ENCODE results near the gene STUB1. TPM values are rescaled to one million over a fixed set of nuclear protein-coding genes. Genes with fewer than 3 reads are reported as not detected.

Gene STUB1
- polyA plus RNA-seq (2013, experiment 1 of 4) = 93.5 TPM
- polyA plus RNA-seq (2013, experiment 2 of 4) = 106 TPM
- polyA plus RNA-seq (2013, experiment 3 of 4) = 72.4 TPM
- 69.4 TPM for polyA plus RNA-seq (2013, experiment 4 of 4)

DNA sequence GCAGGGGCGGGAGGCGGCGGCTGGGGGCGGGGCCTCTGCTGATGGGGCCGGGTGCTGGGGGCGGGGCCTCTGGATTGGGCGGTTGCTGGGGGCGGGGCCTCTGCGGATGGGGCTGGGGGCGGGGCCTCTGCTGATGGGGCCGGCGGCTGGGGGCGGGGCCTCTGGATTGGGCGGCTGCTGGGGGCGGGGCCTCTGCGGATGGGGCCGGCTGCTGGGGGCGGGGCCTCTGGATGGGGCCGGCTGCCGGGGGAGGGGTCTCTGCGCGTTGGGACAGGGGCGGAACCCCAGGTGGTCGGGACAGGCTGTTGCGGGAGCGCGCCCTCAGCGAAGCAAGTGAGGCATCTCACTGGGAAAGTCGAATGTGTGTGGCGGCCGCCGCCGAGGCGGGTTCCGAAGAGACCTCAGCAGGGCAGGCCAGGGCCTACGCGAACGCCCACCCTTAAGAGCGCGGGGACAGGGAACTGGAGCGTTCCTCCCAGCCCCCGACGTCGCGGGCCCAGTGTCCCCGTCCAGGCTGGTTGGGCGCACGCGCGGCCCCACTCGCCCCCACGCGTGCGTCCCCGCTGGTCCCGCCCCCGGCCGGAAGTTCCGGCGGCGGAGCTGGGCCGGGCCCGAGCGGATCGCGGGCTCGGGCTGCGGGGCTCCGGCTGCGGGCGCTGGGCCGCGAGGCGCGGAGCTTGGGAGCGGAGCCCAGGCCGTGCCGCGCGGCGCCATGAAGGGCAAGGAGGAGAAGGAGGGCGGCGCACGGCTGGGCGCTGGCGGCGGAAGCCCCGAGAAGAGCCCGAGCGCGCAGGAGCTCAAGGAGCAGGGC is at the start of gene STUB1:
Gene STUB1 (plus strand): TSS at position 597 of the 811 bp plus-strand sequence. CDS start 116 bp downstream, at position 713.
- Histone ChIP-seq H3K9me3 (ENCODE audit: control insufficient read depth, low read length) (no peaks in the 10 kb centered on the region), H3K36me3 (ENCODE audit: control insufficient read depth, insufficient read depth, low read length) (peaks cover 15% of the 10 kb centered on the region), H3K4me1 (ENCODE audit: control insufficient read depth, insufficient read depth, low read length) (peaks cover 14% of the 10 kb centered on the region), H3K27me3 (ENCODE audit: control insufficient read depth, insufficient read depth, low read length, poor library complexity, severe bottlenecking) (peaks cover 12% of the 10 kb centered on the region), H3K4me3 (ENCODE audit: insufficient read depth, low read depth, low read length) (peak within 1 kb of the TSS; percentile 77), H3K27ac (ENCODE audit: insufficient read depth, low read depth, low read length, poor library complexity, severe bottlenecking) (peak within 1 kb of the TSS; percentile 60)
- WGBS, 2 experiments = 0% methylated on average over 87 to 91 of the region's 91 CpGs

DNA sequence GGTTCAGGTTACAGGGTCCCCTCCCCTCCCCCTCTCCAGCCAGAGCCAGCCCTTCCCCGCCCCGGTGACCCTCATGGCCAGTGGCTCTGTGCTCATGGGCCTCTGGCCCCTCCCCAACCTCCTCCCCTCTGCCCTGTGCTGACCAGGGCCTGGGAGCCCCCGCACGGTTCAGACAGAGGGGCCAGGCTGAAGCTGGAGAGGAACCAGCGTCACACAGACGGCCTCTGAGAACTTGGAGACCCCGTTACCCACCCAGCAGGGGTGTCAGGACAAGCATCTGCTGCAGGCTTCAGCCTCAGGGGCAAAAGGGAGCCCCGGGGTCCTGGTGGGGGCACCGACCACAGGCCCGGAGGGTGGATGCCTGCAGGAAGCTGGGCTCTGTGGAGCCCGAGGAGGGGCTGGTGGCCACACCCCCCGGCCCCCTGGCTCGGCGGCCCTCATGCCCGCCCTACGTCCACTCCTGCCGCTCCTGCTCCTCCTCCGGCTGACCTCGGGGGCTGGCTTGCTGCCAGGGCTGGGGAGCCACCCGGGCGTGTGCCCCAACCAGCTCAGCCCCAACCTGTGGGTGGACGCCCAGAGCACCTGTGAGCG is 49.3 kb upstream of the STUB1 start, which contains the start of gene WFIKKN1:
Gene WFIKKN1 (plus strand): TSS at position 171 of the 591 bp plus-strand sequence. CDS start 269 bp downstream, at position 440.
- Histone ChIP-seq H3K9me3 (ENCODE audit: control insufficient read depth, low read length) (no peaks in the 10 kb centered on the region), H3K36me3 (ENCODE audit: control insufficient read depth, insufficient read depth, low read length) (peaks cover 8% of the 10 kb centered on the region), H3K4me3 (ENCODE audit: insufficient read depth, low read depth, low read length) (peak within 1 kb of the TSS; percentile 58), H3K27me3 (ENCODE audit: control insufficient read depth, insufficient read depth, low read length, poor library complexity, severe bottlenecking) (no peaks in the 10 kb centered on the region), H3K4me1 (ENCODE audit: control insufficient read depth, insufficient read depth, low read length) (peaks cover 44% of the 10 kb centered on the region), H3K27ac (ENCODE audit: insufficient read depth, low read depth, low read length, poor library complexity, severe bottlenecking) (peak within 1 kb of the TSS; percentile 97)
- WGBS, 2 experiments = 6 to 7% methylated on average over 23 of the region's 23 CpGs

DNA sequence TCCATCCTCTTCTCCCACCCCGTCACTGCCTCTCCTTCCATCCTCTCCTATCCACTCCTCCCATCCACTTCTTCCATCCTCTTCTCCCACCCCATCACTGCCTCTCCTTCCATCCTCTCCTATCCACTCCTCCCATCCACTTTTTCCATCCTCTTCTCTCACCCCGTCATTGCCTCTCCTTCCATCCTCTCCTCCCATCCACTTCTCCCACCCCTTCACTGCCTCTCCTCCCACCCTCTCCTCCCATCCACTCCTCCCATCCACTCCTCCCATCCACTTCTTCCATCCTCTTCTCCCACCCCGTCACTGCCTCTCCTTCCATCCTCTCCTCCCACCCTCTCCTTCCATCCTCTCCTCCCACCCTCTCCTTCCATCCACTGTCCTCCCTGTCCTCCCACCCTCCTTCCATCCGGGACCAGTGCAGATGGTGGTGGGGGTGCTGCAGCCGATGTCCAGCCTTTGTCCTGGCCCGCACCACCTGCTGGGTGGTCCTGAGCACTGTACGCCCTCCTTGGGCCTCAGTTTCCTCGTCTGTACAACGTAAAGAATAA is 48.3 kb upstream of the STUB1 start:
- Histone ChIP-seq H3K27me3 (ENCODE audit: control insufficient read depth, insufficient read depth, low read length, poor library complexity, severe bottlenecking) (no peaks in the 10 kb centered on the region), H3K36me3 (ENCODE audit: control insufficient read depth, insufficient read depth, low read length) (peaks cover 5% of the 10 kb centered on the region), H3K4me1 (ENCODE audit: control insufficient read depth, insufficient read depth, low read length) (peaks cover 44% of the 10 kb centered on the region), H3K27ac (ENCODE audit: insufficient read depth, low read depth, low read length, poor library complexity, severe bottlenecking) (no peak overlapping the region), H3K4me3 (ENCODE audit: insufficient read depth, low read depth, low read length) (peak overlapping the region; percentile 13), H3K9me3 (ENCODE audit: control insufficient read depth, low read length) (no peaks in the 10 kb centered on the region)
- 73 to 78% methylated on average over 9 of the region's 9 CpGs for WGBS, 2 experiments

DNA sequence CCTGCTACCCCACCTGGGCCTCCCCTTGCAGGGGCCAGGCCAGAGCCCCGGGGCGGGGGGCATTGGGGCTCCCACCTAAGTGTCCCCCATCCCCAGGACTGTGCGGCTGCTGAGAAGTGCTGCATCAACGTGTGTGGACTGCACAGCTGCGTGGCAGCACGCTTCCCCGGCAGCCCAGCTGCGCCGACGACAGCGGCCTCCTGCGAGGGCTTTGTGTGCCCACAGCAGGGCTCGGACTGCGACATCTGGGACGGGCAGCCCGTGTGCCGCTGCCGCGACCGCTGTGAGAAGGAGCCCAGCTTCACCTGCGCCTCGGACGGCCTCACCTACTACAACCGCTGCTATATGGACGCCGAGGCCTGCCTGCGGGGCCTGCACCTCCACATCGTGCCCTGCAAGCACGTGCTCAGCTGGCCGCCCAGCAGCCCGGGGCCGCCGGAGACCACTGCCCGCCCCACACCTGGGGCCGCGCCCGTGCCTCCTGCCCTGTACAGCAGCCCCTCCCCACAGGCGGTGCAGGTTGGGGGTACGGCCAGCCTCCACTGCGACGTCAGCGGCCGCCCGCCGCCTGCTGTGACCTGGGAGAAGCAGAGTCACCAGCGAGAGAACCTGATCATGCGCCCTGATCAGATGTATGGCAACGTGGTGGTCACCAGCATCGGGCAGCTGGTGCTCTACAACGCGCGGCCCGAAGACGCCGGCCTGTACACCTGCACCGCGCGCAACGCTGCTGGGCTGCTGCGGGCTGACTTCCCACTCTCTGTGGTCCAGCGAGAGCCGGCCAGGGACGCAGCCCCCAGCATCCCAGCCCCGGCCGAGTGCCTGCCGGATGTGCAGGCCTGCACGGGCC is 47.5 kb upstream of the STUB1 start:
- WGBS, 2 experiments = 94% methylated on average over 67 of the region's 67 CpGs

DNA sequence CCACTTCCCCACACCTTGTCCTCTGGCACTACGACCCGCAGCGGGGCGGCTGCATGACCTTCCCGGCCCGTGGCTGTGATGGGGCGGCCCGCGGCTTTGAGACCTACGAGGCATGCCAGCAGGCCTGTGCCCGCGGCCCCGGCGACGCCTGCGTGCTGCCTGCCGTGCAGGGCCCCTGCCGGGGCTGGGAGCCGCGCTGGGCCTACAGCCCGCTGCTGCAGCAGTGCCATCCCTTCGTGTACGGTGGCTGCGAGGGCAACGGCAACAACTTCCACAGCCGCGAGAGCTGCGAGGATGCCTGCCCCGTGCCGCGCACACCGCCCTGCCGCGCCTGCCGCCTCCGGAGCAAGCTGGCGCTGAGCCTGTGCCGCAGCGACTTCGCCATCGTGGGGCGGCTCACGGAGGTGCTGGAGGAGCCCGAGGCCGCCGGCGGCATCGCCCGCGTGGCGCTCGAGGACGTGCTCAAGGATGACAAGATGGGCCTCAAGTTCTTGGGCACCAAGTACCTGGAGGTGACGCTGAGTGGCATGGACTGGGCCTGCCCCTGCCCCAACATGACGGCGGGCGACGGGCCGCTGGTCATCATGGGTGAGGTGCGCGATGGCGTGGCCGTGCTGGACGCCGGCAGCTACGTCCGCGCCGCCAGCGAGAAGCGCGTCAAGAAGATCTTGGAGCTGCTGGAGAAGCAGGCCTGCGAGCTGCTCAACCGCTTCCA is 46.7 kb upstream of the STUB1 start:
- H3K27ac ChIP-seq (ENCODE audit: insufficient read depth, low read depth, low read length, poor library complexity, severe bottlenecking) = no peak overlapping the region
- H3K4me1 ChIP-seq (ENCODE audit: control insufficient read depth, insufficient read depth, low read length) = peaks cover 46% of the 10 kb centered on the region
- no peak overlapping the region for H3K4me3 ChIP-seq (ENCODE audit: insufficient read depth, low read depth, low read length)
- no peaks in the 10 kb centered on the region for H3K9me3 ChIP-seq (ENCODE audit: control insufficient read depth, low read length)
- no peaks in the 10 kb centered on the region for H3K36me3 ChIP-seq (ENCODE audit: control insufficient read depth, insufficient read depth, low read length)
- 96% methylated on average over 74 of the region's 74 CpGs for WGBS, 2 experiments
- no peaks in the 10 kb centered on the region for H3K27me3 ChIP-seq (ENCODE audit: control insufficient read depth, insufficient read depth, low read length, poor library complexity, severe bottlenecking)

More for the DNA sequence above, 47.5 kb upstream of the STUB1 start:
- peaks cover 49% of the 10 kb centered on the region for H3K4me1 ChIP-seq (ENCODE audit: control insufficient read depth, insufficient read depth, low read length)
- no peaks in the 10 kb centered on the region for H3K27me3 ChIP-seq (ENCODE audit: control insufficient read depth, insufficient read depth, low read length, poor library complexity, severe bottlenecking)
- H3K36me3 ChIP-seq (ENCODE audit: control insufficient read depth, insufficient read depth, low read length) = no peaks in the 10 kb centered on the region
- H3K9me3 ChIP-seq (ENCODE audit: control insufficient read depth, low read length) = no peaks in the 10 kb centered on the region
- H3K4me3 ChIP-seq (ENCODE audit: insufficient read depth, low read depth, low read length) = peak overlapping the region; percentile 13
- H3K27ac ChIP-seq (ENCODE audit: insufficient read depth, low read depth, low read length, poor library complexity, severe bottlenecking) = no peak overlapping the region

DNA sequence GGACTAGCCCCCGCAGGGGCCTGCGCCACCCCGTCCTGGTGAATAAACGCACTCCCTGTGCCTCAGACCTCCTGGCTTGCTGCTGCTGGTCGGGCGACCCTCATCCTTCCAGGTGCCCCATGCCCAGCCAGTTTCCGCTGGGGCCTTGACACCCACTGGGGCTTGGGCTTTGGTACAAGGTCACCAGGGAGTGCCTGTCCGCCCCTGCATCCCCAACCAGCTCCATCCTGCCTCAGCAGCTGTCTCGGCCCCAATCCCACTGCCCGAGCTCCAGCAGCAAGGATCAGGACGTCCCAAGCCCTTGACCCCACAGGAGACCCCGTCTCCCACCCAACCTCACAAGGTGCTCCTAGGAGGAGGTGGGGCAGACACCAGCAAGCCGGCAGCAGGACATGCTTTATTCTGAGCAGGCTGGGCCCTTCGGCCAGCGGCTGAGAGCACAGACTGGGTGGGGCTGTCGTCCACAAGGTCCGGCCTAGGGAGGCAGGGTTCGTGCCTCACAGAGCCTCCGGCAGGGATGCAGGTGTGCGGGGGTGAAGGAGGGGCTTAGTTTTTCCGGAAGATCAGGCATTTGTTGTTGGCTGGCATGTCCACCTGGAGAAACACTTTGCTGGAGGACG is 46.0 kb upstream of the STUB1 start:
- Histone ChIP-seq H3K4me1 (ENCODE audit: control insufficient read depth, insufficient read depth, low read length) (peaks cover 43% of the 10 kb centered on the region), H3K27ac (ENCODE audit: insufficient read depth, low read depth, low read length, poor library complexity, severe bottlenecking) (no peak overlapping the region), H3K36me3 (ENCODE audit: control insufficient read depth, insufficient read depth, low read length) (no peaks in the 10 kb centered on the region), H3K4me3 (ENCODE audit: insufficient read depth, low read depth, low read length) (no peak overlapping the region), H3K9me3 (ENCODE audit: control insufficient read depth, low read length) (no peaks in the 10 kb centered on the region), H3K27me3 (ENCODE audit: control insufficient read depth, insufficient read depth, low read length, poor library complexity, severe bottlenecking) (no peaks in the 10 kb centered on the region)
- 94 to 95% methylated on average over 22 of the region's 22 CpGs for WGBS, 2 experiments

DNA sequence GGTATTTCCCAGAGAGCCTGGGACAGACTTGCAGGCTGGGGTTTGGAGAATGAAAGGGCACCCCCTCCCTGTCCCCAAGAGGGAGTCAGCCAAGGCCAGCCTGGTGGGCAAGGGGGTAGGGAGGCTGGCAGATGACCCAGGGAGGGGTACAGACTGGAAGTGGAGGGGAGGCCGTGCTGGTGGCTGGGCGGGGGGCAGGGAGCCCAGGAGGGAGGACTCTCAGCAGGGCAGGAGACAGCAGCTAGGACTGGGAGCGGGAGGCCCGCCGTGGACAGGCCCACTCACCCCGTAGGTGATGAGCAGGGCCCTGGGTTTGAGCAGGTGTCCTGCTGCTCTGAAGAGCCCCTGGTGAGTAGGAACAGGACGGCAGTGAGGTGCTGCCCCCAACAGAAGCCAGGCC is 45.2 kb upstream of the STUB1 start:
- H3K4me3 ChIP-seq (ENCODE audit: insufficient read depth, low read depth, low read length) = peak overlapping the region; percentile 77
- no peaks in the 10 kb centered on the region for H3K36me3 ChIP-seq (ENCODE audit: control insufficient read depth, insufficient read depth, low read length)
- no peaks in the 10 kb centered on the region for H3K9me3 ChIP-seq (ENCODE audit: control insufficient read depth, low read length)
- WGBS, 2 experiments = 88 to 90% methylated on average over 7 of the region's 7 CpGs
- peaks cover 35% of the 10 kb centered on the region for H3K4me1 ChIP-seq (ENCODE audit: control insufficient read depth, insufficient read depth, low read length)
- no peak overlapping the region for H3K27ac ChIP-seq (ENCODE audit: insufficient read depth, low read depth, low read length, poor library complexity, severe bottlenecking)
- no peaks in the 10 kb centered on the region for H3K27me3 ChIP-seq (ENCODE audit: control insufficient read depth, insufficient read depth, low read length, poor library complexity, severe bottlenecking)

DNA sequence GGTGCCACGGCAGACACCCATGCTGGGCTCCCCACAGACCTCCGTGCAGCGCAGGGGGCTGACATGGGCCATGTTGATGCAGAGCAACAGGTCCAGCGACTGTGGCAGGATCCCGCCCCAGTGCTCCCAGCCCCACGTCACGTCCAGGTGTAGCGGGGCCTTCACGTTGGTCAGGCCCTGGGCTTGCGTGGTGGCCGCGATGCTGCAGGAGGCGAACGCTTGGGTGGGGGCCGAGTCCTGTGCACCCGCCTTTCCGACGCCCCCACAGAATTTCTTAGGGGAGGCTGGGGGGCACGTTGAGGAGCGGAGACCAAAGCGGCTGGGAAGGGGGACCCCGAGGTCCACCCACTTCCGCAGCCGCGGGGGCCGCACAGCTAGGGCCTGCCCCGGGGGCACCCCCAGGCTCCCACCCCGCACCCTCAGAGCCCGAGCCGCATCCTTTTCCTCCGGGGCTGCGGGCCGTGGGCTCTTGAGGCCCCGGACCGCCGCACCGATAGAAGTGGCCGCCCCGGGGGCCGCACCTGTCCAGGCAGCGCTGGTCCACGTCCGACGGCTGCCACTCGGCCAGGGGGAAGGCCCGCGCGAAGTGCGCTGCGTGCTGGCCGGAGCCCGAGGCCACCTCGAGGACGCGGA is 44.5 kb upstream of the STUB1 start:
- Histone ChIP-seq H3K9me3 (ENCODE audit: control insufficient read depth, low read length) (no peaks in the 10 kb centered on the region), H3K36me3 (ENCODE audit: control insufficient read depth, insufficient read depth, low read length) (no peaks in the 10 kb centered on the region), H3K4me3 (ENCODE audit: insufficient read depth, low read depth, low read length) (peak overlapping the region; percentile 77), H3K27ac (ENCODE audit: insufficient read depth, low read depth, low read length, poor library complexity, severe bottlenecking) (no peak overlapping the region), H3K4me1 (ENCODE audit: control insufficient read depth, insufficient read depth, low read length) (peaks cover 30% of the 10 kb centered on the region), H3K27me3 (ENCODE audit: control insufficient read depth, insufficient read depth, low read length, poor library complexity, severe bottlenecking) (no peaks in the 10 kb centered on the region)
- 10 to 11% methylated on average over 55 of the region's 55 CpGs for WGBS, 2 experiments

All from ectodermal cell (in vitro differentiated cells).